ENCODE results near the gene CPEB4.

DNA sequence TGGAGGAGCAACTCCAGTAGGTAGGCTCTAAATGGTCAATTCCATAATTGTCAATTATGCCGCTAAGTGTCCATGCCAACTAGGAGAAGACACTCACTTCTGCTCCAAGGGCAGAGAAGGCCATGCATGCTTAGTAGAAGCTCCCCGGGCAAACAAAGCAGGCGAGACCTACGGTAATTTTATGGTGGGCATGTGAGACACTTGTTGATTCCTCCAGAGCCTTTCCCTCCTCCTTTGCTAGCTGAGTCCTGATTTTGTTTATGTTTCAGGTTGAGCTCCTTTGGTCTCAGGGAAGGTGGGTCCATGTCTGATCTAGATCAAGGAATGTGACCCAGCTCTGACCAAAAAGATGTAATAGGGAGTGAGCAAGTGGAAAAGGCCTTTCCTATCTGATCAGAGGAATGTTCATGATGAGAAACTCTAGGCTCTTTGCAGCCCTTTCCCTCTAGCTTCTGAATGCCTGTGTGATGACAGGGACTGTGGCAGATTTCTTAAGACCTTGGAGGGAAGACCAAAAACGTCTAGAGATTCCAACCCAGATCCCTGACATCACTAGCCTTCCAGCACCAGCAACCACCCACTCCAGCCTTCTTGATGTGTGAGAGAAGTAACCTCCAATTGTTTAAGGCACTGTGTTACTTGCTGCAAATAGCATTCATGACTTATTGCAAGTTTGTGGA lies 7.7 kb upstream of the CPEB4 start:
- TF ChIP-seq CTCF (IDR thresholded peaks at IDR 0.05; ENCODE audit: low read depth, low read length, missing input control) (no peak), RAD21 (IDR thresholded peaks at IDR 0.05) (no peak), JUND (IDR thresholded peaks at IDR 0.05) (no peak), REST (IDR thresholded peaks at IDR 0.05) (no peak), TAF1 (conservative IDR thresholded peaks at IDR 0.05) (no peak), NR2F2 (IDR thresholded peaks at IDR 0.05) (no peak), HNF4A (conservative IDR thresholded peaks at IDR 0.05) (no peak)
